GM23248 (cell line): ENCODE data around the gene CACNB4.

Experiments used
- EZH2 ChIP-seq: fragments of 200-600 bp; sonication (generic); IDR thresholded peaks from 2 replicates; pipeline ENCODE4 v1.6.1; 2018; ENCODE audit warnings: antibody characterized with exemption, mild to moderate bottlenecking; ENCODE audit not compliant: insufficient read depth, poor library complexity, severe bottlenecking
- EZH2phosphoT487 ChIP-seq: fragments of 200-600 bp; sonication (generic); IDR thresholded peaks from 2 replicates; pipeline ENCODE4 v1.6.1; 2018; ENCODE audit warnings: antibody characterized with exemption, moderate library complexity, mild to moderate bottlenecking, low read depth; ENCODE audit not compliant: insufficient read depth

GRCh38 chr2:151972241-151973012 lies 126.4 kb downstream of the CACNB4 start:
- no peak for TF ChIP-seq EZH2
- no peak for TF ChIP-seq EZH2phosphoT487
